ENCODE results near the gene PPL. TPM values are rescaled to one million over a fixed set of nuclear protein-coding genes. Genes with fewer than 3 reads are reported as not detected.
"Not testable (repeated sequence)": the region's sequence is repeated elsewhere in the genome, so short reads cannot be mapped to it uniquely, and the experiment has no call there.

Gene PPL
- total RNA-seq, result not detected

- Histone ChIP-seq H3K4me1 (ENCODE audit: insufficient read depth, low read length) (peaks cover 5% of the 10 kb centered on the region), H3K9me3 (ENCODE audit: low read depth, low read length) (no peaks in the 10 kb centered on the region), H3K27me3 (ENCODE audit: insufficient read depth, low read length) (peaks cover 22% of the 10 kb centered on the region), H3K4me3 (ENCODE audit: low read length) (no peak within 1 kb of the TSS)
Measured at GRCh38 chr16:4936991-4937781, at the start of gene PPL. TSS of gene PPL (minus strand) at chr16:4937148. CDS start at chr16:4937045, 103 bp downstream.

GRCh38 chr16:4984174-4984990 is 47.4 kb upstream of the PPL start:
- Histone ChIP-seq H3K27me3 (ENCODE audit: insufficient read depth, low read length) (peaks cover 32% of the 10 kb centered on the region), H3K4me3 (ENCODE audit: low read length) (no peak overlapping the region), H3K4me1 (ENCODE audit: insufficient read depth, low read length) (no peaks in the 10 kb centered on the region), H3K9me3 (ENCODE audit: low read depth, low read length) (no peaks in the 10 kb centered on the region)

GRCh38 chr16:4982056-4982867 is 45.3 kb upstream of the PPL start:
- no peak overlapping the region for H3K4me3 ChIP-seq (ENCODE audit: low read length)
- no peaks in the 10 kb centered on the region for H3K9me3 ChIP-seq (ENCODE audit: low read depth, low read length)
- H3K27me3 ChIP-seq (ENCODE audit: insufficient read depth, low read length), result peaks cover 16% of the 10 kb centered on the region
- H3K4me1 ChIP-seq (ENCODE audit: insufficient read depth, low read length), result no peaks in the 10 kb centered on the region

- peaks cover 9% of the 10 kb centered on the region for H3K27me3 ChIP-seq (ENCODE audit: insufficient read depth, low read length)
- no peak overlapping the region for H3K4me3 ChIP-seq (ENCODE audit: low read length)
- no peaks in the 10 kb centered on the region for H3K4me1 ChIP-seq (ENCODE audit: insufficient read depth, low read length)
- H3K9me3 ChIP-seq (ENCODE audit: low read depth, low read length), result no peaks in the 10 kb centered on the region
Measured at GRCh38 chr16:4981473-4981872, 44.5 kb upstream of the PPL start.

- Histone ChIP-seq H3K9me3 (ENCODE audit: low read depth, low read length) (no peaks in the 10 kb centered on the region), H3K4me1 (ENCODE audit: insufficient read depth, low read length) (peaks cover 3% of the 10 kb centered on the region), H3K4me3 (ENCODE audit: low read length) (no peak overlapping the region), H3K27me3 (ENCODE audit: insufficient read depth, low read length) (peaks cover 2% of the 10 kb centered on the region)
Measured at GRCh38 chr16:4980691-4981090, 43.7 kb upstream of the PPL start.

- Histone ChIP-seq H3K4me3 (ENCODE audit: low read length) (no peak overlapping the region), H3K4me1 (ENCODE audit: insufficient read depth, low read length) (peaks cover 4% of the 10 kb centered on the region), H3K27me3 (ENCODE audit: insufficient read depth, low read length) (no peaks in the 10 kb centered on the region), H3K9me3 (ENCODE audit: low read depth, low read length) (no peaks in the 10 kb centered on the region)
Measured at GRCh38 chr16:4979736-4980660, 43.0 kb upstream of the PPL start.

- Histone ChIP-seq H3K4me1 (ENCODE audit: insufficient read depth, low read length) (peaks cover 4% of the 10 kb centered on the region), H3K9me3 (ENCODE audit: low read depth, low read length) (no peaks in the 10 kb centered on the region), H3K4me3 (ENCODE audit: low read length) (no peak overlapping the region), H3K27me3 (ENCODE audit: insufficient read depth, low read length) (no peaks in the 10 kb centered on the region)
Measured at GRCh38 chr16:4979164-4979563, 42.2 kb upstream of the PPL start.

- Histone ChIP-seq H3K4me3 (ENCODE audit: low read length) (no peak overlapping the region), H3K27me3 (ENCODE audit: insufficient read depth, low read length) (no peaks in the 10 kb centered on the region), H3K9me3 (ENCODE audit: low read depth, low read length) (no peaks in the 10 kb centered on the region), H3K4me1 (ENCODE audit: insufficient read depth, low read length) (peaks cover 4% of the 10 kb centered on the region)
Measured at GRCh38 chr16:4976611-4977145, 39.7 kb upstream of the PPL start.

- Histone ChIP-seq H3K4me1 (ENCODE audit: insufficient read depth, low read length) (peaks cover 4% of the 10 kb centered on the region), H3K4me3 (ENCODE audit: low read length) (no peak overlapping the region), H3K9me3 (ENCODE audit: low read depth, low read length) (no peaks in the 10 kb centered on the region), H3K27me3 (ENCODE audit: insufficient read depth, low read length) (no peaks in the 10 kb centered on the region)
Measured at GRCh38 chr16:4976079-4976478, 39.1 kb upstream of the PPL start.

GRCh38 chr16:4972938-4973587 is 36.1 kb upstream of the PPL start:
- Histone ChIP-seq H3K4me1 (ENCODE audit: insufficient read depth, low read length) (peaks cover 4% of the 10 kb centered on the region), H3K27me3 (ENCODE audit: insufficient read depth, low read length) (no peaks in the 10 kb centered on the region), H3K9me3 (ENCODE audit: low read depth, low read length) (no peaks in the 10 kb centered on the region), H3K4me3 (ENCODE audit: low read length) (no peak overlapping the region)

- H3K4me3 ChIP-seq (ENCODE audit: low read length), result no peak overlapping the region
- no peaks in the 10 kb centered on the region for H3K27me3 ChIP-seq (ENCODE audit: insufficient read depth, low read length)
- no peaks in the 10 kb centered on the region for H3K9me3 ChIP-seq (ENCODE audit: low read depth, low read length)
- H3K4me1 ChIP-seq (ENCODE audit: insufficient read depth, low read length), result no peaks in the 10 kb centered on the region
Measured at GRCh38 chr16:4970010-4970409, 33.1 kb upstream of the PPL start.

- Histone ChIP-seq H3K4me1 (ENCODE audit: insufficient read depth, low read length) (no peaks in the 10 kb centered on the region), H3K4me3 (ENCODE audit: low read length) (no peak overlapping the region), H3K9me3 (ENCODE audit: low read depth, low read length) (no peaks in the 10 kb centered on the region), H3K27me3 (ENCODE audit: insufficient read depth, low read length) (no peaks in the 10 kb centered on the region)
Measured at GRCh38 chr16:4968879-4969483, 32.0 kb upstream of the PPL start.

GRCh38 chr16:4968278-4968677 is 31.3 kb upstream of the PPL start:
- not testable (repeated sequence) for H3K4me3 ChIP-seq (ENCODE audit: low read length); H3K9me3 ChIP-seq (ENCODE audit: low read depth, low read length); H3K27me3 ChIP-seq (ENCODE audit: insufficient read depth, low read length); H3K4me1 ChIP-seq (ENCODE audit: insufficient read depth, low read length)
